HEK293T (cell line): ENCODE measurements around the gene S100A6.

Experiments
- FOXA1 ChIP-seq: fragments of 450-650 bp; IDR thresholded peaks from 2 replicates; pipeline ENCODE4 v1.6.1; 2016; ENCODE audit warnings: mild to moderate bottlenecking
- FOXK2 ChIP-seq: fragments of 450-650 bp; IDR thresholded peaks from 2 replicates; pipeline ENCODE4 v1.6.1; 2016; ENCODE audit warnings: mild to moderate bottlenecking

DNA sequence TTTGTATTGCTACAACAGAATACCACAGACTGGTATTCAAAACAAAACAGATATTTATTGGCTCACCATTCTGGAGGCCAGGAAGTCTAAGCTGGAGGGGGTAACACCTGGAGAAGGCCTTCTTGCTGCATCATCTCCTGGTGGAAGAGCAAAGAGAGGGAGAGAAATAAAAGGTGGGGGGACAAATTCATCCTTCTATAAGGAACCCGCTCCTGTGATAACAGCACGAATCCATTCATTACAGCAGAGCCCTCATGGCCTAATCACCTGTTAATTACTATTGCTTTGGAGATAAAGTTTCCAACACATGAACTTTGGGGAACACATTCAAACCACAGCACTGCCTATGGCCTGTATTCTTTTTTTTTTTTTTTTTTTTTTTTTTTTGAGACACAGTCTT is 24.4 kb upstream of the S100A6 start:
- TF ChIP-seq FOXA1 (no peak), FOXK2 (no peak)
